A204.1 (cell line): ENCODE measurements around the gene NPPA.
"Not testable (repeated sequence)": the region's sequence is repeated elsewhere in the genome, so short reads cannot be mapped to it uniquely, and the experiment has no call there.

Experiments
- FAIRE-seq: peaks from 2 replicates; lab custom pipeline; 2012; peaks lifted over from hg19 to GRCh38; lab: Jason Lieb, UNC

Gene NPPA

DNA sequence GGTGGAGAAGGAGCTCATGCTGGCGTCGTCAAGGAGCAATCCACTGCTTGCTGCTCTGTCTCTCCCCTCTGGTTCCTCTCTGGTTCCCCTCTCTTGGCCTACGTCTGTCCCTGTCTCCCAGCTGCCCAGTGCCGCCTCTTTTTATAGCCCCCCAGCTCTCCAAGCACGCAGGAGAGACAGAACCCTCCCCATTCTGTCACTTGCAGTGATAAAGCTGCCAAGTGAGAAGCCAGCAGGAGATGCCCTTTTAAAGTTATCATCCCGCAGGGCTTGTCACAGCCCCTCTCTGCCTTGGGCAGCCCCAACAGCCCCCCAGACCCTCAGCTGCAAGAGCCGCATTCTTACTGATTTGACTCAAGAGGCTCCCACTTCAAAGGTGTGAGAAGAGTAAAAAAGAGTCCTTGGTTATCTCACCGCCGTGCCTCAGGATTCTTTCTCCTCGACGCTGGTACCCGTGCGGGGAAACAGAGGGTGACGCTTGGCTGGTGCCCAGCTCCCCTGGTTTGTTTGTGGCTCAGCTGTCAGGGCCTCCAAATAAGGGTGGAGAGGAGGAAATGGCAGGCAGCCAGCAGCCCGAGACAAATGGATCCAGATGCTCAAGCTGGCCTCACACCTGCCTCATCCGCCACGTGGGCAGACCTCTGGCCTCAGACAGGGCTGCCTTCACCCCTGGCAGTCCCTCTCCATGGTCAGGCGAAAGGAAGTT lies at the start of gene NPPA:
NPPA (minus strand) TSS at position 117 of the 706 bp plus-strand sequence; CDS start at position 18, 99 bp downstream.
- FAIRE-seq = no peak

GRCh38 chr1:11894501-11894900 lies 46.9 kb upstream of the NPPA start:
- FAIRE-seq = not testable (repeated sequence)

DNA sequence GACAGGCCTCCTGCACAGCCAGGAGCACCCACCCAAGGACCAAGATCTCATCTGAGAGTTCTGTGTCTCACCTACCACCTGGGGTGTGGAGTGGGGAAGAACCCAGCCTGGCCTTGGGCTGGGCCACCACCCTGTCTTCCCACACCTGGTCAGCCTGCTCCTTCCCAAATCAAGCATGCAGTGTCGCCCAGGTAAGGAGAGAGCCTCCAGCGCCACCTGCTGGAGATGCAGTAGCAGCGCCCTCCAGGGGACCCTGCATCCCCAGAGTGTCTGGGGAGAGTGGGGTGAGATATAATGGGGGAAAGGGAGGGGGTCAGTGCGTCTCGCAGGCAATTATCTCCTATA lies 46.3 kb upstream of the NPPA start:
- no peak for FAIRE-seq

DNA sequence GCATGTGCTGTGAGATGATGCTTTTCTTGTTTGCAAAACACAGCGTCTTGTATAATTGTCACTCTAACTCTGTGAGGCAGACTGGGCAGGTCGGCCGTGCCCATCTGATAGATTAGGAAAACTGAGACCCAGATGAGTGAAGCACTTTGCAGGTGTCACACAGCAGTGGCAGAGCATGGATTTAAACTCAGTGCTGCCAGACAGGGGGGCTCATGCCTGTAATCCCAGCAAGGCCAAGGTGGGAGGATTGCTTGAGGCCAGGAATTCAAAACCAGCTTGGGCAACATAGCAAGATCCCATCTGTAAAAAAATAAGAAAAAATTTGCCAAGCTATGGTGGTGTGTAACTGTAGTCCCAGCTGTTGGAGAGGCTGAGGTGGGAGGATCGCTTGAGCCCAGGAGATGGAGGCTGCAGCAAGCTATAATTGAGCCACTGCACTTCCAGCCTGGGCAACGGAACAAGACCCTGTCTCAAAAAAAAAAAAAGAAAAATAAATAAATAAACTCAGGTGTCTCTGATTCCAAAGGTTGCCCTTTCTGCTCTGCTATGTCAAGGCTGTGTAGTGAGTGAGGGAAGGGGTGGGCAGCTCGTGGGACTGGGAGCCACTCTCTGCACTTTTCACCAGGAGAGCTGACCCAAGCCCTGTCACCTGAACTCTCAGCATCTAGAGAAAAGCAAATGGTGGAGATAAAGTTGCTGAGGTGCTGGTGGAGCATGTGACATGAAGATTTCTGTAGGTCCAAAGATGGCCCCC lies 44.0 kb upstream of the NPPA start:
- FAIRE-seq = no peak

- FAIRE-seq = no peak
These were observed 41.3 kb upstream of the NPPA start for GRCh38 chr1:11888877-11889208.

DNA sequence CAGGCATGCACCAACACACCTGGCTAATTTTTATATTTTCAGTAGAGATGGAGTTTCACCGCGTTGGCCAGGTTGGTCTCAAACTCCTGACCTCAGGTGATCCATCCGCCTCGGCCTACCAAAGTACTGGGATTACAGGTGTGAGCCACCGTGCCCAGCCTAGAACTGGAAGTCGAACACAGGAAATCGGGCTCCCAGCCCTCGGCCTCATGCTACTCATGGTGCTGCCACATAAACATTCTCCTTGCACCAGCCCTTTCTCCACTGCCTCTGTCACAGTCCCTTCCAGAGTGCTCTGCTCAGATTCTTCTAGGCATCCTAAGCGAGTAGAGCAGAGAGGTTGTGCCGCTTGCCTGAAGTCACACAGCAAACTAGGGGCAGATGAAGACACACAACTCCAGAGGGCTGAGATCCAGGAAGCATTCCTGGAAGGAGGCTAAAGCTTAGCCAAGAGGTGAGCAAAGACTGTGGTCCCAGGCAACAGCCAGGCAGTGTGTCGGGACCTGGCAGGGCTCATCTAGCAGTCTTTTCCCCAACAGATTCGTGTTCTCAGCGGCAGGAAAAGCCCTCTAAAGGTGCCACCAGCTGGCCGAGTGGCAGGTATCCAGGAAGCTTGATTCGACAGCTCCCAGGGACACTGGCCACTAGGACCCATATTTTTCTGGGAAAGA lies 40.8 kb upstream of the NPPA start:
- no peak for FAIRE-seq

DNA sequence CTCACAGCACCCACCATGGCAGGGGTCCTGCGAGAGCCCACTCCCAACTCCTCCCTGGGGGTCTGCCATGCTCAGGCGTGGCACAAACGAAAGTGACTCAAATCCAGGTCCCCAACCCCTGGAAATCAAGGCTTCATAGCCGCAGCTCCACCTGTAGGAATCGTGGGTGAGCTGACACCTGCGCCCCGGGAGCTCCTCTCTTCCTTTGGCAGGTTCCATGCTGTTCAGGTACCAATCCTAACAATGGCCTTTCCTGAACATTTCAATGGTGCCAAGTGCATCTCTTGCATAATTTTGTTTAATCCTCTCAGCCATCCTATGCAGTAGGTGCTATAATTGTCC lies 40.1 kb upstream of the NPPA start:
- FAIRE-seq = no peak

DNA sequence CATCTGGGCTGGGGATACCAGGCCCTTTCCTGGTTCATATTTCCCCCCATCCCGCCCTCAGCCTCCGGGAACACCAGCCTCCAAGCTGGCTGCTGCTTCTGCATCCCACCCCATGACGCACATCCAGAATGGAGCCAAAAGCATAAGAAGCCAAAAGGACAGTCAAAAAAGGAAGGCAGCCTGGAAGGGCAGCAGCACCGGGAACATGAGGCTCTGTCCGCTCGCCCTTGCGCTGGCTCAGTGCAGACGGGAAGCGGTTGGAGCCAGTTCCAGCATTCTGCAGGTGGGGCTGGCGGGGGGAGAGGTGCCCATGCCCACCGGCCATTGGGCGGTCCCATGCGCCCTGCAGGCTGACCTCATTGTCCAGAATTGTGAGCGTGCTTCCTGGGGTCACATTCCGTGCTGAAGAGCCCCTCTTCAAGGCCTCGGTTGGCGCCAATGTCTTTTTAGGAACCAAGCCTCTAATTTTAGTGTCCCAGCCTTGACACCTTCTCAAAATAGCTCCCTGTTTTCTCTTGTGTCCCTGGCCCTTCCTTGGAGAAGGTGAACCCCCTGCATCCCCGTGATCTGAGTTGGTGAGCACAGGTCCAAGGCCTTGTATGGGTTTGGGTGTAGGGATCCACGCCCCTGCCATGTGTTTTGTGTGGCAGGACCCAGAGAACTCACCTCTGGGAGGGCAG lies 39.5 kb upstream of the NPPA start:
- no peak for FAIRE-seq

DNA sequence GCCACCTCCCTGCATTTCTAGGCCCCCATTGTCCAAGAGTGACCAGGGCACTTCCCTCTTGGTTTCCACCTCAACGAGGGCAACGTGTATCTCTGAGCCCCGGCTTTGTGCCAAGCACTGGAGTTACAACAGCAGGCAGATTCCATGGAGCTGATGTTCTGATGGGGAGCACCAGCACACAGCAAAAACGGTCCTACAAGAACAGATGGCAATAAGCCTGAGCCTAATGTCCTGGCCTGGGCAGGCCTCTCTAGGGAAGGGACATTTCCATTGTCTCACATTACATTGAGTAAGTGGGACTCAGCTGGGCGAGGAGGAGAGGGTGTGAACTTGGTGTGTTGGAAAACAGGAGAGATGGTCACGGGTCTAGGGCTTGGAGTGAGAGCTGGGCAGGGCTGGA lies 38.3 kb upstream of the NPPA start:
- no peak for FAIRE-seq

- FAIRE-seq = no peak
These were observed 35.4 kb upstream of the NPPA start for GRCh38 chr1:11882814-11883538.

- FAIRE-seq = no peak
These were observed 34.3 kb upstream of the NPPA start for GRCh38 chr1:11881749-11882441.

DNA sequence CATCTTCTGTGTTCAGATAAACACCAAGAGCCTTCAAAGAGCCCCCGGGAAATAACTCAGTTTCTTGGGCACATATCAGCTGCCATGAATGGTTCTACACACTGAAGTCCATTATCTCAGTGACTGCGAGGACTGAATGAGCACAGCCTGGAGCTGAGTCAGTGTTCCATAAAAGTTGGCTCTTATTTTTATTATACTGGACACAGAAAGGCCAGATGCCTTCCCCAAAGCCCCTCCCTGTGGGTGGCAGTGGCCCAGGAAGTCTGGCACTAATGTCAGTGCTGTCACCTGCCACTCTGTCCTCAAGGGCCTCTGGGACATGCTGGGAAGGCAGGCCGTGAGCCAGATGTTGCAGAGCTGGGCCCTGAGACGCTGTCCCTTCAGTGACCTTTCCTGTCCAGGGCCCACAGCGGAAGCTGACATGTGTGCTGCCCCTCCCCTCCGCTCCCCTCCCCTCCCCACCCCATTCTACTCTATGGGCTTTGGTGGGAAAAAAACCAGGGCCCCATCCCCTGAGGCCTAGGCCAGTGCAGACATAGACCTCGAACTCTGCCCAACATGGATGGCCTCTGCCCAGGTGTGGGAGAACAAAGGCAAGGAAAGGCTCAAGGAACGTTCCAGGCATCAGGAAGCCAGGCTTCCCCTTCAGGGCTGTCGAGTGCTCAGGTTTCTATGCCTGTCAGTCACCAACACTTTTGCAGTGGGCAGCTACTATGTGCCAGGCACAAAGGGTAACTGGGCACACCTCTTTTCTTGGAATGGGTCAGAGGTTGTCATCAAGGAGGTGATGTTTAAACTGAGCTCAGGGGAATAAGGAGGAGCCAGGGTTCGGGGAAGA lies 33.5 kb upstream of the NPPA start:
- FAIRE-seq = no peak

- FAIRE-seq = no peak
These were observed 32.6 kb upstream of the NPPA start for GRCh38 chr1:11880181-11880575.

DNA sequence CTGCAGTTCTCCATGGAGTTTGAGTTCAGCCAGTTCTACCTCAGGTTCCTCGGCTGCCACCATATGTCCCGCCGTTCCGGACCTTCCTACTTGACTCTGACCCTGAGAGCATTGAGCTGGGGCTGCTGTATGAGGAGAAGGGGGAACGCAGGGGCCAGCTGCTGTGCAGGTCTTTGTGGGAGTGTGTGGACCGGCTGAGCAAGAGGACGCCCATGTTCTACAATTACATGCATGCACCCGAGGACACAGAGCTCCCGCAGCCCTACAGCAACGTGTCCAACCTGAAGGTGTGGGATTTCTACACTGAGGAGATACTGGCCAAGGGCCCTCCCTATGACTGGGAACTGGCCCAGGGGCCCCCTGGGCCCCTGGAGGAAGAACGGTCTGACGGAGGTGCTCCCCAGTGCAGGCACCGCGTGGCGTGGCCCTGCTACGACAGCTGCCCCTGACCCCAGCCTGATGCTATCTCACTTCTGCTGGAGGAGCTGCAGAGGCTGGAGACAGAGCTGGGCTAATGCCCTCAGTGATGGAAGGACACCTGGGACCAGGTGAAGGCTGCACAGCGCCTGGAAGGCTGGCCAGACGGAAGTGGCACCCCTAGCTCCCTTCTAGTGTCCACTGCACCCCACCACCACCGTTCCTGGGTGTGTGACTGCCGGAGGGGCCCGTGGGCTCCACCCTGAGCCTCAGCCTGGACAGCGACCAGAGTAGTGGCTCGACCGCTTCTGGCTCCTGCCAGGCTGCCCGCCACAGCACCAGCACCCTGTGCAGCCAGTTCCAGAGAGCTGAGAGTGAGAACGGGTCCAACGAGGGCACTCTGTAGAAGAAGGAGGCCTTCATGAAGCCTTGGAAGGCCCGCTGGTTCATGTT lies 32.0 kb upstream of the NPPA start:
- FAIRE-seq = no peak

DNA sequence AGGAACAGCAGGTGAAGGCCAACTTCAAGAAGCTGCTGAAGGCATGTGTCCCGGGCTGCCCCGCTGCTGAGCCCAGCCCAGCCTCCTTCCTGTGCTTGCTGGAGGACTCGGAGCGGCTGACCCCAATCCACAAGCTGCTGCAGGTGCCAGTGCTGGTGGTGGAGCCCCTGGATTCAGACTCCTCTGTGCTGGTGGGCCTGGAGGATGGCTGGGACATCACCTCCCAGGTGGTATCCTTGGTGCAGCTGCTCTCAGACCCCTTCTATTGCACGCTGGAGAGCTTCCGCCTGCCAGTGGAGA lies 31.3 kb upstream of the NPPA start:
- no peak for FAIRE-seq

DNA sequence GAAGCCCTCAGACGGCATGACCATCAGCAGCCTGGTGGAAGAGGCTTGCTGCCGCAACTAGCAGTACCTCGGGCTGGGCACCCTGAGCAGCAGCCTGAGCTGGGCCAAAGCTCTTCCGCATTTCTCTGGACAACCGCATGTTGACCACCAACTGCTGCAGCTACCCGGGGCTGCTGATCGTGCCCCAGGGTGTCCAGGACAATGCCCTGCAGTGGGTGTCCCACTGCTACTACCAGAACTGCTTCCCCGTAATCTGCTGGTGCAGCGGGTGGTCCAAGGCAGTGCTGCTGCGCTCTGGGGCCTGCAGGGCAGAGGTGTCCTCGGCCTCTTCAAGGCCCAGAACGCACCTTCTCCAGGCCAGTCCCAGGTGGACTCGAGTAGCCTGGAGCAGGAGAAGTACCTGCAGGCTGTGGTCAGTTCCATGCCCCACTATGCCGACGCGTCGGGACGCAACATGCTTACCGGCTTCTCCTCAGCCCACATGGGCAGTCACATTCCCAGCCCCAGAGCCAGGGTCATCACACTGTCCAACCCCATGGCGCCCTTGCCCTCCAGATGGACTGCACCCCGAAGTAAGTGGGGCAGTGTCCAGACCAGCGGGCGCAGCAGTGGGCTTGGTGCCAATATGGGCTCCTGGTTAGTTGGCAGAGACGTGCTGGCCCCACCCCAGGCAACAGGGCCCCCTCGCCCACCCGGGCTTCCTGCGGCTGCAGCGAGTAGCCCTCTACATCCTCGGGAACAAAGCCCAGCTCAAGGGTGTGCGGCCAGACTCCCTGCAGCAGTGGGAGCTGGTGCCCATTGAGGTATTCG lies 30.7 kb upstream of the NPPA start:
- FAIRE-seq = no peak

GRCh38 chr1:11877074-11877473 lies 29.5 kb upstream of the NPPA start:
- no peak for FAIRE-seq

DNA sequence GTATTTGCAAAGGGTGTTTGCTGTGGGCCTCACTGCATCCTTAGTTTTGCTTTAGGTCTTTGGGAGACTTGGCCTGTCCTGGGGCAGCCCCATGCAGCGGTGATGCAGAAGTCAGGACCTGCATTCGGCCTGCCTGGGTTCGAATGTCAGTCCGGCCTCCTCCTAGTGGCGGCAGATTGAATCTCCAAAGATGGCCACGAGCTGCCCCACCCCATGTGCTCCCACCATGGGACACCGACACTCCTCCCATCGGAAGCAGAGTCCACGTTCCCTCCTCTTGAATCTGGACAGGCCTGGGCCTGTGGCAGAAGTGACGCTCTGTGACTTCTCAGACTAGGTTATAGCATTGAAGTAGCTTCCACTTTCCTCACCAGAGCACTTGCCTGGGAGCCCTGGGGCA lies 27.5 kb upstream of the NPPA start:
- FAIRE-seq = no peak

DNA sequence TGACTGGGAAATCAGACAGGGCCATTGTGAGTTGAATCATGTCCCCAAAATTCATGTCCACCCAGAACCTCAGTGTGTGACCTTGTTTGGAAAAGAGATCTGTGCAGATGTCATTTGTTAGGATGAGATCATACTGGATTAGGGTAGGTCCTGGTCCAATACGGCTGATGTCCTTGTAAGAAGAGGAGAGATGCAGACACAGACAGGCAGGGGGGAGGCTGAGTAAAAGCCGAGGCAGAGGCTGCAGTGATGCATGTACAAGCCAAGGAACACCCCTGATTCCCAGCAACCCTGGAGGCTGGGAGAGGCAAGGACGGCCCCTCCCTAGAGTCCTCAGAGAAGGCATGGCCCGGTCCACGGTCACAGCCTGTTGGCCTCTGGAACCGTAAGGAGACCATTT lies 27.0 kb upstream of the NPPA start:
- FAIRE-seq = no peak

DNA sequence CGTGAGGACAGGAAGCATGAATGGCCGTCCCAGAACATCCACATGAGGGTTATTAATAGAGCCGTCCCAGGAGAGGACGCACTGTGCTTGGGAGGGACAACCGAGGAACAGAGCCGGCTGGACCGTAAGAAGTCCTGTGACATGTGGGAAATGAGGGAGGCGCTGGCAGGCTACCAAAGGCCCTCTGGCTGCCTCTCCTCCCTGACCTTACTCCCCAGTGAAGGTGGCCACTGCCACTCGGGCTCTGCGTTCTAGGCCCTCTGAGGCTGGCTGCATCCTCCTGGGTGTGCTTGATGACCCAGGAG lies 26.6 kb upstream of the NPPA start:
- no peak for FAIRE-seq
